Uterus (tissue), 4 donors: ENCODE results near the gene COL5A2. TPM values are rescaled to one million over a fixed set of nuclear protein-coding genes. Genes with fewer than 3 reads are reported as not detected.

Experiments
- DNase-seq, 2 donors: peaks; one replicate each; pipeline ENCODE4 v3.0.0-alpha.2; 2019 to 2020
- H3K27ac ChIP-seq, 2 donors: fragments of 200-600 bp; sonication (generic); 1 replicate in 1 of 2; 2 replicates in 1 of 2; pipeline ENCODE4 v1.5.1; 2016 to 2018
- H3K27me3 ChIP-seq, 2 donors: fragments of 200-600 bp; sonication (generic); one replicate each; pipeline ENCODE4 v1.5.1; 2018 to 2019; ENCODE audit warnings: control low read depth in 1 of 2
- H3K36me3 ChIP-seq, 2 donors: fragments of 200-600 bp; sonication (generic); one replicate each; pipeline ENCODE4 v1.5.1; 2019; ENCODE audit warnings: control low read depth in 1 of 2
- H3K4me1 ChIP-seq, 2 donors: fragments of 200-600 bp; sonication (generic); one replicate each; pipeline ENCODE4 v1.5.1; 2018 to 2019; ENCODE audit warnings: control low read depth in 1 of 2
- H3K4me3 ChIP-seq, 2 donors: fragments of 200-600 bp; sonication (generic); 1 replicate in 1 of 2; 2 replicates in 1 of 2; pipeline ENCODE4 v1.5.1; 2018 to 2019; ENCODE audit warnings: mild to moderate bottlenecking in 1 of 2
- H3K9me3 ChIP-seq, 2 donors: fragments of 200-600 bp; sonication (generic); one replicate each; pipeline ENCODE4 v1.5.1; 2019; ENCODE audit warnings: control low read depth in 1 of 2
- CTCF ChIP-seq, 4 experiments: fragments of 200-600 bp in 2 of 4; fragments of 450-650 bp in 2 of 4; sonication (generic) in 2 of 4; IDR thresholded peaks; one replicate each; pipeline ENCODE4 v1.5.1; 2016 to 2019; ENCODE audit warnings: antibody characterized with exemption in 4 of 4, mild to moderate bottlenecking in 2 of 4, moderate library complexity in 1 of 4
- POLR2A ChIP-seq, 2 donors: fragments of 450-650 bp; IDR thresholded peaks; one replicate each; pipeline ENCODE4 v1.6.1; 2016; ENCODE audit warnings: antibody characterized with exemption in 2 of 2, mild to moderate bottlenecking in 1 of 2, moderate library complexity in 1 of 2
- intact Hi-C: fragments of 100-400 bp; cut with DNase I; formaldehyde crosslinking; loops from one replicate; pipeline ENCODE4 v1.15.1; 2023; ENCODE audit warnings: low total_unique reads
- total RNA-seq, 4 donors: library from RNA; depleted of rRNA in 3 of 4; stranded (reverse); fragments of >200 nt in 3 of 4; gene quantifications; one replicate each; pipeline versions ENCODE4 v1.1.0 to v1.2.4, GENCODE V29; 2014 to 2023
- donor health status: DM: yes; HTN: yes; CAD: no.

The COL5A2 gene
- total RNA-seq, 4 donors from 2014 or later = 15.0 to 908 (median 33.3) TPM

- H3K4me1 ChIP-seq = no peaks in the 10 kb centered on the region
- H3K27ac ChIP-seq = no peak overlapping the region
- intact Hi-C loops = no loop called here
- H3K9me3 ChIP-seq = no peaks in the 10 kb centered on the region
- TF ChIP-seq POLR2A (IDR thresholded peaks at IDR 0.05) (no peak), CTCF (IDR thresholded peaks at IDR 0.05) (no peak)
- H3K4me3 ChIP-seq = no peak overlapping the region
- no peaks in the 10 kb centered on the region for H3K36me3 ChIP-seq
- no peaks in the 10 kb centered on the region for H3K27me3 ChIP-seq
- no peak for DNase-seq
Observed at GRCh38 chr2:189074506-189074905, 105.1 kb downstream of the COL5A2 start.

- intact Hi-C loops = no loop called here
- no peaks in the 10 kb centered on the region for H3K9me3 ChIP-seq
- no peak for DNase-seq
- no peaks in the 10 kb centered on the region for H3K36me3 ChIP-seq
- no peak for TF ChIP-seq POLR2A (IDR thresholded peaks at IDR 0.05)
- no peak for TF ChIP-seq CTCF (IDR thresholded peaks at IDR 0.05)
- no peak overlapping the region for H3K4me3 ChIP-seq
- no peaks in the 10 kb centered on the region for H3K27me3 ChIP-seq
- no peaks in the 10 kb centered on the region for H3K4me1 ChIP-seq
- H3K27ac ChIP-seq = no peak overlapping the region
Observed at GRCh38 chr2:189072036-189072435, 107.5 kb downstream of the COL5A2 start.

GRCh38 chr2:189069855-189070619 lies 109.5 kb downstream of the COL5A2 start:
- H3K27me3 ChIP-seq = no peaks in the 10 kb centered on the region
- DNase-seq = no peak
- no peaks in the 10 kb centered on the region for H3K9me3 ChIP-seq
- no peaks in the 10 kb centered on the region for H3K4me1 ChIP-seq
- intact Hi-C loops = no loop called here
- no peak overlapping the region for H3K27ac ChIP-seq
- H3K4me3 ChIP-seq = no peak overlapping the region
- no peaks in the 10 kb centered on the region for H3K36me3 ChIP-seq
- TF ChIP-seq POLR2A (IDR thresholded peaks at IDR 0.05) = no peak
- TF ChIP-seq CTCF (IDR thresholded peaks at IDR 0.05) = no peak

- DNase-seq = no peak
- no peaks in the 10 kb centered on the region for H3K9me3 ChIP-seq
- no peaks in the 10 kb centered on the region for H3K27me3 ChIP-seq
- intact Hi-C loops = no loop called here
- H3K4me3 ChIP-seq = no peak overlapping the region
- no peak overlapping the region for H3K27ac ChIP-seq
- TF ChIP-seq POLR2A (IDR thresholded peaks at IDR 0.05) = no peak
- TF ChIP-seq CTCF (IDR thresholded peaks at IDR 0.05) = no peak
- H3K36me3 ChIP-seq = no peaks in the 10 kb centered on the region
- H3K4me1 ChIP-seq = no peaks in the 10 kb centered on the region
Observed at GRCh38 chr2:189066037-189066436, 113.5 kb downstream of the COL5A2 start.

- DNase-seq = no peak
- H3K9me3 ChIP-seq = no peaks in the 10 kb centered on the region
- H3K4me3 ChIP-seq = no peak overlapping the region
- TF ChIP-seq CTCF (IDR thresholded peaks at IDR 0.05) (no peak), POLR2A (IDR thresholded peaks at IDR 0.05) (no peak)
- no peaks in the 10 kb centered on the region for H3K4me1 ChIP-seq
- intact Hi-C loops = no loop called here
- H3K36me3 ChIP-seq = no peaks in the 10 kb centered on the region
- H3K27me3 ChIP-seq = no peaks in the 10 kb centered on the region
- no peak overlapping the region for H3K27ac ChIP-seq
Observed at GRCh38 chr2:189060096-189060642, 119.4 kb downstream of the COL5A2 start.
